Measurements from ENCODE around the gene CYP4F11. TPM values are rescaled to one million over a fixed set of nuclear protein-coding genes. Genes with fewer than 3 reads are reported as not detected.
A peak's percentile ranks its signal among the peaks of the same experiment; 100 is the strongest.
"Not testable (repeated sequence)": the region's sequence is repeated elsewhere in the genome, so short reads cannot be mapped to it uniquely, and the experiment has no call there.

CYP4F11 gene
- total RNA-seq, 1 donor from 2014 or later: not detected

- no peak for DNase-seq (ENCODE audit: low read depth, low spot score)
Measured at GRCh38 chr19:15874821-15875474, 59.4 kb downstream of the CYP4F11 start.

DNA sequence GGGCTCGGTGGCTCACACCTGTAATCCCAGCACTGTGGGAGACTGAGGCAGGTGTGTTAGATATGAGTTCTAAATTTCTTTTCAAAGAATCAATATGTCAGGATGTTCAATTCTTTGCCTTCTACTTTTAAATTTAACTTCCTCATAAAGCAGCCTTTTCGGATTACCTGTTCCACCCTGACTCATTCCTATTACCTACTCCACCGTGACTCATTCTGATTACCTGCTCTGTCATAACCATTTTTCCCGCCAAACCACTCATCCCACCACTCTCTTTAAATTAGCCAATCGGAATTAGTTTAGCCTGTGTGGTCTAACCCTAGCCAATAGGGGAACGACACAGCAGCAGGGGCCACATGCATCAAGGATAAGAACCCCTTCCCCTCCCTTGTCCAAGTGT, 60.6 kb downstream of the CYP4F11 start:
- not testable (repeated sequence) for DNase-seq (ENCODE audit: low read depth, low spot score)

DNA sequence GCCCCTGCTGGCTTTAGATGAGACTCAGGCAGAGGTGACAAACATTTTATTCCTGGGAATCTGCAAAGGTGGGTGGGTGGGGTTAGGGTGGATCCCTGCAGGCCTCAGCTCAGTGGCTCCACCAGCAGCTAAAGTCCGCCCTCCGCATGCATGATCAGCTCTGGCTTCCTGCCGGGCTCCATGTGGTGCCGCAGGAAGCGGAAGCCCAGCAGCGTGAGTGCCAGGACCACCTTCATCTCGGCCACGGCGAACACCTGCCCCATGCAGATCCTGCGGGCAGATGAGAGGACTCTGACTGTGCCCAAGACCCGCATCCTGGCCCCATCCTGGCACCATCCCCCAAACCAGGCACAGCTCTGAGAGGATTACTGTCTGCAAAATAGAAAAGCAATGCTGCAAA, 62.8 kb downstream of the CYP4F11 start:
- DNase-seq (ENCODE audit: low read depth, low spot score): no peak

- DNase-seq (ENCODE audit: low read depth, low spot score): no peak
Measured at GRCh38 chr19:15869873-15870272, 64.5 kb downstream of the CYP4F11 start.

GRCh38 chr19:15869109-15869555, 65.2 kb downstream of the CYP4F11 start:
- DNase-seq (ENCODE audit: low read depth, low spot score): peak; percentile 8

DNA sequence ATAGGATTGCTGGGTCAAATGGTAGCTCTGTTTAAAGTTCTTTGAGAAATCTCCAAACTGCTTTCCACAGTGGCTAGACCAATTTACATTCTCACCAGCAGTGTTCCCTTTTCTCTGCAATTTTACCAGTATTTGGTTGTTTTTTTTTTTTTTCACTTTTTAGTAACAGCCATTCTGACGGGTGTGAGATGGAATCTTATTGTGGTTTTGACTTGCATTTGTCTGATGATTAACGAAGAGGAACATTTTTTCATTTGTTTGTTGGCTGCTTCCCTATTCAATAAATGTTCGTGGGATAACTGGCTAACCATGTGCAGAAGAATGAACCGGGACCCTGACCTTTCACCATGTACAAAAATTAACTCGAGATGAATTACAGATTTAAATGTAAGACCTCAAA, 67.7 kb downstream of the CYP4F11 start:
- no peak for DNase-seq (ENCODE audit: low read depth, low spot score)

DNA sequence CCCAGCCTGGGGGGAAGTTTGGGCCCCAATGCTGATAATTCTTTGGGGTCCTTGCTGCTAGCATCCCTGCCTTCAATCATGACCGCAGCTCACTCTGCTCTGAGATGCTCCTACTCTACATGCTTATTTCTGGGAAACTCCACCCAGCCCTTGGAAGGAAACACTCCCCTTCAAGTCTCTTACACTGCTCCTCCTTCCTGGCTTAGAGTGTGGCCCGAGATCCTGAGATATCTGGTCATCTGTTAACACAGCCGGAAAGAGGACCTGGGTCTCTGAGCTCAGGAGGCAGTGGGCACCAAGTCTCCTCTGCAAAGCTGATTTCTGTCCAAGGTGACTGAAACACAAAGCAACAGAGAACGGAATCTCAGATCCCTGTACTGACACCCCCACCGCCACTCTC, 69.5 kb downstream of the CYP4F11 start:
- no peak for DNase-seq (ENCODE audit: low read depth, low spot score)

GRCh38 chr19:15863272-15863671, 71.1 kb downstream of the CYP4F11 start:
- no peak for DNase-seq (ENCODE audit: low read depth, low spot score)

DNA sequence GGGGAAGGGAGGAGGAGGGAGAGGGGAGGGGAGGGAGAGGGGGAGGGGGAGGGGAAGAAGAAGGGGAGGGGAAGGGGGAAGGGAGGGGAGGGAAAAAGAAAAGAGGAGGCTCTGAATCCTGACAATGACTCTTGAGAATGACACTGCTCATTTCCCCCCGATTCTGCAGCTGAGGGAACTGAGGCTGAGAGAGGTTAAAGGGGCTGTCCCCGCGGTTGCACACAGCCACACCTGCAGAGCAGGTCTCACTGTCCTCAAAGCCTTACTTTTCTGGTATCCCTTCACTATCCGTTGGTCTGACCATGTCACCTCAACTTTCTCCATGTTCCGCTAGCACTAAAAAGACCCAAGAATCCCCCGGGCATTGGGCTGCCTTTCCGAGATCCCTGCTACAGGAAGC, 71.9 kb downstream of the CYP4F11 start:
- DNase-seq (ENCODE audit: low read depth, low spot score): no peak

Other genes starting within 250 kb of the CYP4F11 start
- not detected in 2 replicates for gene OR10H2, start 206.5 kb downstream of the CYP4F11 start, total RNA-seq
- not detected in 2 replicates for gene OR10H3, start 196.5 kb downstream of the CYP4F11 start, total RNA-seq
- gene OR10H5, start 146.9 kb downstream of the CYP4F11 start, total RNA-seq: not detected in 2 replicates
- gene OR10H1, start 118.9 kb downstream of the CYP4F11 start, total RNA-seq: not detected in 2 replicates
- not detected in 2 replicates for gene CYP4F2, start 36.5 kb downstream of the CYP4F11 start, total RNA-seq
- not detected in 2 replicates for gene OR10H4, start 14.5 kb upstream of the CYP4F11 start, total RNA-seq
- 788 and 800 TPM in 2 replicates for gene TPM4, start 142.0 kb upstream of the CYP4F11 start, total RNA-seq
- gene RAB8A, start 177.4 kb upstream of the CYP4F11 start, total RNA-seq: 95.8 and 154 TPM in 2 replicates
- gene HSH2D, start 209.2 kb upstream of the CYP4F11 start, total RNA-seq: not detected in 2 replicates
- not detected in 2 replicates for gene CIB3, start 239.0 kb upstream of the CYP4F11 start, total RNA-seq

Data from pulmonary artery endothelial cell (primary cell).